B cell (primary cell): ENCODE data around the gene SELENOS. TPM values are rescaled to one million over a fixed set of nuclear protein-coding genes. Genes with fewer than 3 reads are reported as not detected.
A peak's percentile ranks its signal among the peaks of the same experiment; 100 is the strongest.

Source experiments
- ATAC-seq: fragments of 200-7000 bp; cut with Tn5 transposase; one replicate; pipeline ENCODE4 v1.10.0; 2021; ENCODE audit warnings: low read depth, mild to moderate bottlenecking, moderate number of reproducible peaks, moderate library complexity
- CTCF ChIA-PET: fragments of 350-600 bp; sonication (Branson Sonifier 250); formaldehyde crosslinking; loops from one replicate; lab custom pipeline; 2021; ENCODE audit warnings: antibody characterized with exemption, inconsistent platforms; lab: Charles Lee
- POLR2A ChIA-PET: fragments of 350-600 bp; sonication (Branson Sonifier 250); formaldehyde crosslinking; loops from one replicate; lab custom pipeline; 2021; ENCODE audit warnings: antibody characterized with exemption; lab: Charles Lee
- DNase-seq: peaks from one replicate; pipeline ENCODE4 v3.0.0; 2013
- H2AFZ ChIP-seq: 2 replicates; pipeline ENCODE4 v1.6.1; 2012; ENCODE audit warnings: mild to moderate bottlenecking, low read depth, low read length; ENCODE audit not compliant: insufficient read depth, poor library complexity, severe bottlenecking
- H3K27ac ChIP-seq, 2 donors: 1 replicate in 1 of 2; 2 replicates in 1 of 2; pipeline ENCODE4 v1.5.1; 2012 to 2013; ENCODE audit warnings: low read length in 2 of 2, mild to moderate bottlenecking in 2 of 2, moderate library complexity in 1 of 2
- H3K27me3 ChIP-seq, 4 experiments: fragments of 200-600 bp in 1 of 4; sonication (generic) in 1 of 4; replicated peaks in 1 of 4; 1 replicate in 2 of 4; 2 replicates in 2 of 4; pipeline versions ENCODE4 v1.6.1 to v1.7.0; 2013 to 2016; ENCODE audit warnings: low read length in 3 of 4, mild to moderate bottlenecking in 2 of 4, mixed read lengths in 1 of 4, moderate library complexity in 1 of 4; ENCODE audit not compliant: insufficient read depth in 4 of 4, control insufficient read depth in 3 of 4; ENCODE audit errors: control extremely low read depth in 1 of 4
- H3K36me3 ChIP-seq, 2 experiments: replicated peaks in 1 of 2; 1 replicate in 1 of 2; 2 replicates in 1 of 2; pipeline versions ENCODE4 v1.6.1 to v1.7.1; 2013; ENCODE audit warnings: low read length in 1 of 2; ENCODE audit not compliant: insufficient read depth in 2 of 2, control insufficient read depth in 1 of 2; ENCODE audit errors: control extremely low read depth in 1 of 2, extremely low read depth in 1 of 2
- H3K4me1 ChIP-seq, 2 donors: fragments of 200-600 bp in 1 of 2; sonication (generic) in 1 of 2; 1 replicate in 1 of 2; 2 replicates in 1 of 2; pipeline versions ENCODE4 v1.5.1 to v1.6.1; 2013 to 2017; ENCODE audit warnings: low read length in 2 of 2; ENCODE audit not compliant: control insufficient read depth in 2 of 2, insufficient read depth in 2 of 2
- H3K4me2 ChIP-seq: replicated peaks from 2 replicates; pipeline ENCODE3; 2012; ENCODE audit warnings: mild to moderate bottlenecking, low read depth, low read length; ENCODE audit not compliant: poor library complexity, severe bottlenecking
- H3K4me3 ChIP-seq, 5 experiments: fragments of 200-600 bp in 1 of 5; sonication (generic) in 1 of 5; 1 replicate in 3 of 5; 2 replicates in 2 of 5; pipeline versions ENCODE4 v1.5.1 to v1.7.0; 2011 to 2016; ENCODE audit warnings: low read length in 4 of 5, mild to moderate bottlenecking in 4 of 5, low read depth in 2 of 5, control low read depth in 1 of 5, moderate library complexity in 1 of 5; ENCODE audit not compliant: insufficient read depth in 1 of 5; ENCODE audit errors: control extremely low read depth in 1 of 5, extremely low read depth in 1 of 5
- H3K79me2 ChIP-seq: fragments of 200-600 bp; sonication (generic); one replicate; pipeline ENCODE4 v1.6.0; 2016; ENCODE audit warnings: low read length; ENCODE audit not compliant: control insufficient read depth, insufficient read depth
- H3K9ac ChIP-seq: fragments of 200-600 bp; sonication (generic); 2 replicates; pipeline ENCODE4 v1.6.1; 2017; ENCODE audit warnings: mild to moderate bottlenecking, low read length, moderate library complexity
- H3K9me3 ChIP-seq, 3 donors: one replicate each; pipeline versions ENCODE4 v1.6.1 to v1.7.1; 2013; ENCODE audit warnings: low read length in 2 of 3; ENCODE audit not compliant: control insufficient read depth in 2 of 3, insufficient read depth in 1 of 3; ENCODE audit errors: control extremely low read depth in 1 of 3
- H4K20me1 ChIP-seq: 2 replicates; pipeline ENCODE4 v1.6.0; 2012; ENCODE audit warnings: mild to moderate bottlenecking, low read length; ENCODE audit not compliant: insufficient read depth, control insufficient read depth, poor library complexity, severe bottlenecking
- H3K27ac Mint-ChIP-seq: one replicate; pipeline ENCODE4 v1.8.0; 2021; ENCODE audit warnings: mixed read lengths
- H3K27me3 Mint-ChIP-seq: one replicate; pipeline ENCODE4 v1.8.0; 2021; ENCODE audit warnings: mixed read lengths
- H3K4me1 Mint-ChIP-seq: one replicate; pipeline ENCODE4 v1.8.0; 2021; ENCODE audit warnings: mixed read lengths
- H3K4me3 Mint-ChIP-seq: one replicate; pipeline ENCODE4 v1.8.0; 2021; ENCODE audit warnings: mixed read lengths
- H3K9me3 Mint-ChIP-seq: one replicate; pipeline ENCODE4 v1.8.0; 2022; ENCODE audit warnings: mixed read lengths; ENCODE audit not compliant: insufficient read depth
- CTCF ChIP-seq: fragments of 200-600 bp; IDR thresholded peaks from one replicate; pipeline ENCODE4 v1.8.0; 2022; ENCODE audit warnings: antibody characterized with exemption, mild to moderate bottlenecking
- EZH2 ChIP-seq: IDR thresholded peaks from 2 replicates; pipeline ENCODE4 v1.6.1; 2012; ENCODE audit warnings: borderline replicate concordance, low read depth, mild to moderate bottlenecking, moderate library complexity, low read length; ENCODE audit not compliant: insufficient read depth, poor library complexity, severe bottlenecking
- whole genome bisulfite sequencing: methylation state at CpG from one replicate; pipeline ENCODE4 v1.1.5; 2013; ENCODE audit warnings: missing lambda C conversion rate; ENCODE audit not compliant: insufficient coverage; 5-methylcytosine and 5-hydroxymethylcytosine counted together
- intact Hi-C: fragments of 100-400 bp; cut with micrococcal nuclease; formaldehyde crosslinking; loops from one replicate; pipeline ENCODE4 v1.10.0; 2022
- polyA plus RNA-seq: library from polyadenylated mRNA; depleted of rRNA; stranded (reverse); fragments of >200 nt; gene quantifications from 2 replicates; pipeline ENCODE4 v1.2.3, GENCODE V29; 2012
- total RNA-seq, 2 donors: library from RNA; stranded (reverse); fragments of 120-200 nt in 1 of 2; gene quantifications; 1 replicate in 1 of 2; 2 replicates in 1 of 2; pipeline versions ENCODE4 v1.2.3 to v1.2.4, GENCODE V29; 2013 to 2022

The SELENOS gene
- total and polyA plus RNA-seq, 2 donors (not counting 1 experiment from before 2014, with no cell fraction given): 14.2 to 26.8 TPM

- Histone ChIP-seq H3K27ac (no peak overlapping the region), H4K20me1 (no peaks in the 10 kb centered on the region), H3K36me3 (peaks cover 7 to 47% of the 10 kb centered on the region in 2 experiments), H3K79me2 (peaks cover 19% of the 10 kb centered on the region), H3K9me3 (no peaks in the 10 kb centered on the region), H3K27me3 (no peaks in the 10 kb centered on the region), H3K4me2 (no peak overlapping the region), H2AFZ (no peak overlapping the region), H3K9ac (no peak overlapping the region), H3K4me3 (no peak overlapping the region), H3K4me1 (peaks cover 10 to 20% of the 10 kb centered on the region in 2 donors)
- TF ChIP-seq CTCF (no peak), EZH2 (no peak)
- ATAC-seq (no peak), DNase-seq (no peak)
- H3K9me3 Mint-ChIP-seq: no peaks in the 10 kb centered on the region
- intact Hi-C loops: no loop called here
- H3K27me3 Mint-ChIP-seq: no peaks in the 10 kb centered on the region
- ChIA-PET POLR2A (no interaction called here), CTCF (interaction anchor here (1.1 to 2.6 kb wide), 2 partner anchors 9 kb away, joined by 4 to 10 read pairs; no protein-coding TSS in a partner anchor)
- peaks cover 12% of the 10 kb centered on the region for H3K4me1 Mint-ChIP-seq
- no peak overlapping the region for H3K27ac Mint-ChIP-seq
- 100% methylated on average over 1 of the region's 2 CpGs for WGBS
- H3K4me3 Mint-ChIP-seq: no peak overlapping the region
These were observed 2.7 kb upstream of the SELENOS start for GRCh38 chr15:101280007-101280406.

GRCh38 chr15:101277943-101278564, 769 bp upstream of the SELENOS start:
- DNase-seq: no peak
- Mint-ChIP-seq H3K27me3 (no peaks in the 10 kb centered on the region), H3K27ac (peak overlapping the region; percentile 77), H3K9me3 (no peaks in the 10 kb centered on the region), H3K4me3 (peak overlapping the region; percentile 96), H3K4me1 (peaks cover 12% of the 10 kb centered on the region)
- 85% methylated on average over 8 of the region's 12 CpGs for WGBS
- ChIA-PET POLR2A (interaction anchor here (0.7 to 1.0 kb wide), 2 partner anchors 26 to 359 kb away, joined by 3 to 6 read pairs; partner anchors contain the start of gene CHSY1), CTCF (interaction anchor here (0.6 to 2.6 kb wide), 5 partner anchors 10 to 364 kb away, joined by 3 to 10 read pairs (median 3); partner anchors contain the start of gene LRRK1)
- Histone ChIP-seq H3K27me3 (no peaks in the 10 kb centered on the region), H3K27ac (no peak overlapping the region), H3K4me3 (peak overlapping the region; percentile 68 to 96 (median 84)), H3K9me3 (no peaks in the 10 kb centered on the region), H3K79me2 (peaks cover 19% of the 10 kb centered on the region), H3K4me2 (peak overlapping the region; percentile 76), H3K36me3 (peaks cover 9 to 47% of the 10 kb centered on the region in 2 experiments), H3K9ac (peak overlapping the region; percentile 81), H2AFZ (peak overlapping the region; percentile 89), H3K4me1 (peaks cover 10 to 20% of the 10 kb centered on the region in 2 donors), H4K20me1 (no peaks in the 10 kb centered on the region)
- TF ChIP-seq CTCF (no peak), EZH2 (no peak)
- intact Hi-C loops: loop anchor here (1.0 kb wide), 3 partner anchors 16 to 190 kb away; partner anchors contain the start of gene CHSY1
- no peak for ATAC-seq
